A172 (cell line): ENCODE data around the gene UACA. TPM values are rescaled to one million over a fixed set of nuclear protein-coding genes. Genes with fewer than 3 reads are reported as not detected.
"Not testable (repeated sequence)": the region's sequence is repeated elsewhere in the genome, so short reads cannot be mapped to it uniquely, and the experiment has no call there.

Experiments used
- DNase-seq: peaks from one replicate; pipeline ENCODE4 v3.0.0-alpha.2; 2015; ENCODE audit warnings: low spot score
- total RNA-seq: library from RNA; depleted of rRNA; stranded (reverse); fragments of >200 nt; shearing (Covaris generic); gene quantifications from 2 replicates; pipeline ENCODE4 v1.2.3, GENCODE V29; 2014; rRNA removed

Gene UACA
- total RNA-seq: 16.8 and 18.6 TPM in 2 replicates

GRCh38 chr15:70763120-70763949, at the start of gene UACA:
Gene UACA (minus strand): TSS chr15:70763558. CDS start chr15:70763407, 151 bp downstream.
- peak; percentile 88 for DNase-seq

GRCh38 chr15:70812827-70813364, 49.5 kb upstream of the UACA start:
- no peak for DNase-seq

- DNase-seq: no peak
These were observed 47.7 kb upstream of the UACA start for GRCh38 chr15:70810916-70811578.

- no peak for DNase-seq
These were observed 43.8 kb upstream of the UACA start for GRCh38 chr15:70806992-70807712.

- not testable (repeated sequence) for DNase-seq
These were observed 41.0 kb upstream of the UACA start for GRCh38 chr15:70804388-70804787.

GRCh38 chr15:70802629-70803028, 39.3 kb upstream of the UACA start:
- DNase-seq: peak; percentile 95

GRCh38 chr15:70801109-70801508, 37.8 kb upstream of the UACA start:
- DNase-seq: no peak

- DNase-seq: peak; percentile 81
These were observed 36.5 kb upstream of the UACA start for GRCh38 chr15:70799667-70800450.

GRCh38 chr15:70797464-70797863, 34.1 kb upstream of the UACA start:
- no peak for DNase-seq

GRCh38 chr15:70796516-70797310, 33.4 kb upstream of the UACA start:
- no peak for DNase-seq

GRCh38 chr15:70795311-70795665, 31.9 kb upstream of the UACA start:
- peak; percentile 89 for DNase-seq

GRCh38 chr15:70794596-70795310, 31.4 kb upstream of the UACA start:
- DNase-seq: peak; percentile 28

GRCh38 chr15:70793694-70794093, 30.3 kb upstream of the UACA start:
- DNase-seq: no peak

GRCh38 chr15:70792171-70792573, 28.8 kb upstream of the UACA start:
- DNase-seq: peak; percentile 79

- no peak for DNase-seq
These were observed 27.9 kb upstream of the UACA start for GRCh38 chr15:70791259-70791658.

GRCh38 chr15:70789213-70789612, 25.9 kb upstream of the UACA start:
- no peak for DNase-seq

- DNase-seq: peak; percentile 42
These were observed 25.0 kb upstream of the UACA start for GRCh38 chr15:70788114-70789049.

- DNase-seq: no peak
These were observed 23.6 kb upstream of the UACA start for GRCh38 chr15:70786996-70787395.

GRCh38 chr15:70783610-70784022, 20.3 kb upstream of the UACA start:
- peak; percentile 61 for DNase-seq
